Stimulated activated effector memory CD8-positive, alpha-beta T cell treated with anti-CD3 and anti-CD28 coated beads, Interleukin-12 subunit alpha, Interleukin-12 subunit beta, amount 100 ng/mL, for 72 hours (primary cell): ENCODE measurements around the gene SLC41A2.

ENCODE experiments used
- ATAC-seq: fragments of 150-1000 bp; cut with Tn5 transposase; 2 replicates; pipeline ENCODE4 v1.10.0; 2021
- DNase-seq, 2 donors: peaks; one replicate each; pipeline ENCODE4 v3.0.0; 2021 to 2022; ENCODE audit warnings: low spot score in 2 of 2
- H3K27ac Mint-ChIP-seq: one replicate; pipeline ENCODE4 v1.8.0; 2022; ENCODE audit warnings: mild to moderate bottlenecking, mixed read lengths
- H3K36me3 Mint-ChIP-seq: one replicate; pipeline ENCODE4 v1.8.0; 2022; ENCODE audit warnings: mild to moderate bottlenecking, mixed read lengths
- H3K4me1 Mint-ChIP-seq: one replicate; pipeline ENCODE4 v1.8.0; 2022; ENCODE audit warnings: mixed read lengths
- H3K4me3 Mint-ChIP-seq: one replicate; pipeline ENCODE4 v1.8.0; 2022; ENCODE audit warnings: mild to moderate bottlenecking, mixed read lengths
- H3K9me3 Mint-ChIP-seq: one replicate; pipeline ENCODE4 v1.8.0; 2022; ENCODE audit warnings: mixed read lengths

The SLC41A2 gene

GRCh38 chr12:104974626-104975290 is 16.7 kb upstream of the SLC41A2 start:
- DNase-seq (no peak), ATAC-seq (peak; percentile 46)
- Mint-ChIP-seq H3K4me1 (no peaks in the 10 kb centered on the region), H3K27ac (no peak overlapping the region), H3K9me3 (no peaks in the 10 kb centered on the region), H3K4me3 (no peak overlapping the region), H3K36me3 (no peaks in the 10 kb centered on the region)

- DNase-seq: no peak
- H3K36me3 Mint-ChIP-seq: no peaks in the 10 kb centered on the region
- H3K4me1 Mint-ChIP-seq: no peaks in the 10 kb centered on the region
- no peak overlapping the region for H3K4me3 Mint-ChIP-seq
- no peaks in the 10 kb centered on the region for H3K9me3 Mint-ChIP-seq
- no peak overlapping the region for H3K27ac Mint-ChIP-seq
- ATAC-seq: no peak
These were observed 15.2 kb upstream of the SLC41A2 start for GRCh38 chr12:104973250-104973649.

- no peak for DNase-seq
- no peak for ATAC-seq
- no peaks in the 10 kb centered on the region for H3K4me1 Mint-ChIP-seq
- H3K36me3 Mint-ChIP-seq: no peaks in the 10 kb centered on the region
- H3K9me3 Mint-ChIP-seq: no peaks in the 10 kb centered on the region
- no peak overlapping the region for H3K4me3 Mint-ChIP-seq
- H3K27ac Mint-ChIP-seq: no peak overlapping the region
These were observed 13.2 kb upstream of the SLC41A2 start for GRCh38 chr12:104971306-104971705.

DNA sequence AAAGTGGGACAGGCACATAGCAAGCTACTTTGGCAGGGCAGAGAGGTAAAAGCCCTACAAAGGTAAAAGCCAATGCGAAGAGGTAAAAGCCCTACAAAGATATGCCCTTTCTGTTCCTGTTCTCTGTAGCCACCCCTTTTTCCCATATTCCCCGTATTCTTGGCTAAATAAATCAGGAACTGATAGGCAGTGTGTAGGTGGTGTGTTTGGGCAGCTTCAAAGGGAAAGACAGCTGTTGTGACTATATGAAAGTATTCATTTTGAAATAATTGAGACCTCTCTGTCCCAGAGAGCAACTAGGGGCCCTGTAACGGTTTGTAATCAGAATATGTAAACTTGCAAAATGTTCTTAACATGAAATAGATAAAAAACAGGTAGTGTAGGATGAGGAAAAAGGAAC is 11.3 kb upstream of the SLC41A2 start:
- no peaks in the 10 kb centered on the region for H3K4me1 Mint-ChIP-seq
- no peaks in the 10 kb centered on the region for H3K9me3 Mint-ChIP-seq
- ATAC-seq (no peak), DNase-seq (no peak)
- no peak overlapping the region for H3K27ac Mint-ChIP-seq
- no peaks in the 10 kb centered on the region for H3K36me3 Mint-ChIP-seq
- H3K4me3 Mint-ChIP-seq: no peak overlapping the region

- no peaks in the 10 kb centered on the region for H3K9me3 Mint-ChIP-seq
- H3K36me3 Mint-ChIP-seq: no peaks in the 10 kb centered on the region
- DNase-seq (no peak), ATAC-seq (no peak)
- H3K4me3 Mint-ChIP-seq: no peak overlapping the region
- no peaks in the 10 kb centered on the region for H3K4me1 Mint-ChIP-seq
- no peak overlapping the region for H3K27ac Mint-ChIP-seq
These were observed 8.6 kb upstream of the SLC41A2 start for GRCh38 chr12:104966677-104967076.

- Mint-ChIP-seq H3K9me3 (no peaks in the 10 kb centered on the region), H3K36me3 (no peaks in the 10 kb centered on the region), H3K4me3 (no peak overlapping the region), H3K4me1 (no peaks in the 10 kb centered on the region), H3K27ac (no peak overlapping the region)
- ATAC-seq: no peak
- no peak for DNase-seq
These were observed 6.7 kb upstream of the SLC41A2 start for GRCh38 chr12:104964856-104965205.

GRCh38 chr12:104964167-104964855 is 6.2 kb upstream of the SLC41A2 start:
- DNase-seq: no peak
- H3K9me3 Mint-ChIP-seq: no peaks in the 10 kb centered on the region
- no peak for ATAC-seq
- no peak overlapping the region for H3K27ac Mint-ChIP-seq
- peaks cover 3% of the 10 kb centered on the region for H3K4me1 Mint-ChIP-seq
- no peak overlapping the region for H3K4me3 Mint-ChIP-seq
- peaks cover 2% of the 10 kb centered on the region for H3K36me3 Mint-ChIP-seq

- H3K4me1 Mint-ChIP-seq: peaks cover 9% of the 10 kb centered on the region
- H3K27ac Mint-ChIP-seq: no peak overlapping the region
- no peak for DNase-seq
- H3K36me3 Mint-ChIP-seq: peaks cover 8% of the 10 kb centered on the region
- no peaks in the 10 kb centered on the region for H3K9me3 Mint-ChIP-seq
- no peak overlapping the region for H3K4me3 Mint-ChIP-seq
- no peak for ATAC-seq
These were observed 5.7 kb upstream of the SLC41A2 start for GRCh38 chr12:104963757-104964156.

GRCh38 chr12:104960464-104960863 is 2.4 kb upstream of the SLC41A2 start:
- H3K4me1 Mint-ChIP-seq: peaks cover 23% of the 10 kb centered on the region
- ATAC-seq (no peak), DNase-seq (no peak)
- no peaks in the 10 kb centered on the region for H3K9me3 Mint-ChIP-seq
- H3K27ac Mint-ChIP-seq: no peak overlapping the region
- H3K4me3 Mint-ChIP-seq: no peak overlapping the region
- peaks cover 15% of the 10 kb centered on the region for H3K36me3 Mint-ChIP-seq

- peak overlapping the region; percentile 85 for H3K4me3 Mint-ChIP-seq
- H3K27ac Mint-ChIP-seq: peak overlapping the region; percentile 92
- H3K4me1 Mint-ChIP-seq: peaks cover 23% of the 10 kb centered on the region
- H3K9me3 Mint-ChIP-seq: no peaks in the 10 kb centered on the region
- peaks cover 15% of the 10 kb centered on the region for H3K36me3 Mint-ChIP-seq
- DNase-seq: no peak
- ATAC-seq: no peak
These were observed 1.3 kb upstream of the SLC41A2 start for GRCh38 chr12:104959335-104959841.

DNA sequence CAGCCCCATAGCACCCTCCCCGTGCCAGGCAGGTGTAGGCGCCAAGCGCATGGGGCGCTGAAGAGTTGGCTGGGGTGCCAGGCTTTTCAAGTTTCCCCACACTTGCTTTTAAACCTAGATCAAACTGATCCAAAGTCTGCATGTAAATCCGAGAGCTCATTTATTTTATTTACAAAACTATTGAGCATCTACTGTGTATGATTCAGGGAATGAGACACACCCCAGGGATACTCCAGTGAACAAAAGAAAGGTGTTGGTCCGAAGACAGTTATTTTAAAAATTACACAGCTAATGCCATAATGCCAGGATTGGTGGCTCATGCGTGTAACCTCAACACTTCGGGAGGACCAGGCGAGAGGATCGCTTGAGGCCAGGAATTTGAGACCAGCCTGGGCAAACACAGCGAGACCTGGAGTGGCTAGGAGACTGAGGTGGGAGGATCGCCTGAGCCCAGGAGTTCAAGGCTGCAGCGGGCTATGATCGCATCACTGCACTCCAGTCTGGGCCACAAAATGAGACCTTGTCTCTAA is 780 bp upstream of the SLC41A2 start:
- peak overlapping the region; percentile 92 for H3K27ac Mint-ChIP-seq
- H3K9me3 Mint-ChIP-seq: no peaks in the 10 kb centered on the region
- H3K4me1 Mint-ChIP-seq: peaks cover 23% of the 10 kb centered on the region
- peaks cover 15% of the 10 kb centered on the region for H3K36me3 Mint-ChIP-seq
- peak overlapping the region; percentile 85 for H3K4me3 Mint-ChIP-seq
- no peak for ATAC-seq
- no peak for DNase-seq

GRCh38 chr12:104957719-104958000 is 430 bp downstream of the SLC41A2 start:
- ATAC-seq (peak; percentile 62), DNase-seq (peak in 1 of 2 donors; percentile 35)
- peaks cover 23% of the 10 kb centered on the region for H3K4me1 Mint-ChIP-seq
- H3K36me3 Mint-ChIP-seq: peaks cover 15% of the 10 kb centered on the region
- H3K9me3 Mint-ChIP-seq: no peaks in the 10 kb centered on the region
- peak overlapping the region; percentile 92 for H3K27ac Mint-ChIP-seq
- H3K4me3 Mint-ChIP-seq: peak overlapping the region; percentile 85

- peak overlapping the region; percentile 92 for H3K27ac Mint-ChIP-seq
- peaks cover 23% of the 10 kb centered on the region for H3K4me1 Mint-ChIP-seq
- H3K36me3 Mint-ChIP-seq: peaks cover 15% of the 10 kb centered on the region
- no peaks in the 10 kb centered on the region for H3K9me3 Mint-ChIP-seq
- ATAC-seq: peak; percentile 1
- H3K4me3 Mint-ChIP-seq: peak overlapping the region; percentile 85
- no peak for DNase-seq
These were observed 996 bp downstream of the SLC41A2 start for GRCh38 chr12:104956870-104957718.

GRCh38 chr12:104955703-104956102 is 2.4 kb downstream of the SLC41A2 start:
- H3K27ac Mint-ChIP-seq: no peak overlapping the region

GRCh38 chr12:104953323-104953722 is 4.8 kb downstream of the SLC41A2 start:
- Mint-ChIP-seq H3K4me3 (no peak overlapping the region), H3K27ac (no peak overlapping the region), H3K9me3 (no peaks in the 10 kb centered on the region), H3K4me1 (peaks cover 9% of the 10 kb centered on the region), H3K36me3 (peaks cover 3% of the 10 kb centered on the region)
- DNase-seq: no peak
- no peak for ATAC-seq

More at GRCh38 chr12:104955703-104956102, 2.4 kb downstream of the SLC41A2 start:
- ATAC-seq (no peak), DNase-seq (no peak)
- Mint-ChIP-seq H3K4me1 (peaks cover 23% of the 10 kb centered on the region), H3K9me3 (no peaks in the 10 kb centered on the region), H3K36me3 (peaks cover 15% of the 10 kb centered on the region), H3K4me3 (no peak overlapping the region)
